Measurements from ENCODE around the gene ARHGEF7.

DNA sequence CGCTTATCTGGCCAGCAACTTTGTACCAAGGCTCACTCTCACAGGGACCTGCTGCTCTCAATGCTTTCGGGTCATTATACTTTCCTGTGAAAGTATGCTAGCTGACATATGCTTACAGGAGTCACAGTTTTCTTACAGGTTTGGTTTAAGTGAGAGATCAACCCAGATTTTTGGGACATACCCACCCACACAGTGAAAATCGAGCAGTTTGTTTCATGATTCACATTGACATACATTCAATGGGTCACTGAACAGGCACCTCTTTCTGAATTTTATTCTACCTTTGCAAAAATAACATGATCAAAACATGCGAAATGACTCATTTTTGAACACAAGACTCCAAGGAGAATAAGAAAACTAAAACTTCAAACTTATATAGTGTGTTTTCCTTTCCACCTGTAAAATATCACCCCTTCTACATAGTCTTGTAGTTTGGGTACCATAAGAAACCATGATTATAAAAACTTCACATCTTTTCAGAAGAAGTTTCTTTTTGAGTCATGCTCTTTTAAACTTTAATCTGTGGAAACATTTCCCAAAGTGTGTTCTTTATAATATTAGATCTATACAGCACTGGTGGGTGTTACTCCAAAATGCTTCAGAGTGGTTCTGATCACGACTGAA, 161.0 kb downstream of the ARHGEF7 start:
- TF ChIP-seq, protein P1, sequence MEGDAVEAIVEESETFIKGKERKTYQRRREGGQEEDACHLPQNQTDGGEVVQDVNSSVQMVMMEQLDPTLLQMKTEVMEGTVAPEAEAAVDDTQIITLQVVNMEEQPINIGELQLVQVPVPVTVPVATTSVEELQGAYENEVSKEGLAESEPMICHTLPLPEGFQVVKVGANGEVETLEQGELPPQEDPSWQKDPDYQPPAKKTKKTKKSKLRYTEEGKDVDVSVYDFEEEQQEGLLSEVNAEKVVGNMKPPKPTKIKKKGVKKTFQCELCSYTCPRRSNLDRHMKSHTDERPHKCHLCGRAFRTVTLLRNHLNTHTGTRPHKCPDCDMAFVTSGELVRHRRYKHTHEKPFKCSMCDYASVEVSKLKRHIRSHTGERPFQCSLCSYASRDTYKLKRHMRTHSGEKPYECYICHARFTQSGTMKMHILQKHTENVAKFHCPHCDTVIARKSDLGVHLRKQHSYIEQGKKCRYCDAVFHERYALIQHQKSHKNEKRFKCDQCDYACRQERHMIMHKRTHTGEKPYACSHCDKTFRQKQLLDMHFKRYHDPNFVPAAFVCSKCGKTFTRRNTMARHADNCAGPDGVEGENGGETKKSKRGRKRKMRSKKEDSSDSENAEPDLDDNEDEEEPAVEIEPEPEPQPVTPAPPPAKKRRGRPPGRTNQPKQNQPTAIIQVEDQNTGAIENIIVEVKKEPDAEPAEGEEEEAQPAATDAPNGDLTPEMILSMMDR (IDR thresholded peaks at IDR 0.05) = no peak
- TF ChIP-seq ZFX (IDR thresholded peaks at IDR 0.05; ENCODE audit: borderline replicate concordance) = no peak
